ENCODE data around the gene NFYB.
"Not testable (repeated sequence)": the region's sequence is repeated elsewhere in the genome, so short reads cannot be mapped to it uniquely, and the experiment has no call there.

The NFYB gene

DNA sequence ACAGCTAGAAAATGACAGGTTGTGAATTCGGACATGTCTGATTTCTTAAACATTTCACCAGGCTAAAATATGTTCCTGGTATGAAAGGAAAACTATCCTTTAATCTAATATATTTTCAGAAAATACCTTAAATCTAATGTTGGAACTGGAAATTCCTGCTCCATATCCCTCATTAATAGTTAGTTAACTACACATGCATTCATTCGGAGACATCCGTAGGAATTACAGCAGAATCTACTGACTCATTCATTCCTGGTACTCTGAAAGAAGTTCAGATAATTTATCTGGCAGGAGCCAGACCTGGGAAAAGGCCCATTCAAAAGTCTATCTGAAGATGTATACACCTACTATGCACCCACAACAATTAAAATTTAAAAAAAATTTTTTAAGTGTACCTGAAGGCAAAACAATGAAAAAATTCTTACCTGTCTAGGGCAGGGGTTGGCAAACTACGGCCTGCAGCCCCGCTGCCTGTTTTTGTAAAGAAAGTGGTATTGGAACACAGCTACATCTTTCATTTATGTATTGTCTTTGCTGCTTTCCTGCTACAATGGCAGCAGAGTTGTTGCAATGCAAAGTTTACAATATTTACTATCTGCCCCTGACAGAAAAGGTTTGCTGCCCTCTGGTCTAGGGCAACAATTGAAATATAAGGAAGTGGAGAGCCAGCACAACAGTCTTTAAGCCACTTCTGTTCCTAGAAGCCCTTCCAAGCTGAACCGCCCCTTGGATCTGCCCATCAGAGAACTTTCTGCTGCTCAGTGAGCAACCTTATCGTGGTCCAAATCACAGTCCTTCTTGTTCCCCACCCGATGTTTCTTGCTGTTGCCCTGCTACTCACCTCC lies 17.9 kb upstream of the NFYB start:
- no peak for DNase-seq

DNA sequence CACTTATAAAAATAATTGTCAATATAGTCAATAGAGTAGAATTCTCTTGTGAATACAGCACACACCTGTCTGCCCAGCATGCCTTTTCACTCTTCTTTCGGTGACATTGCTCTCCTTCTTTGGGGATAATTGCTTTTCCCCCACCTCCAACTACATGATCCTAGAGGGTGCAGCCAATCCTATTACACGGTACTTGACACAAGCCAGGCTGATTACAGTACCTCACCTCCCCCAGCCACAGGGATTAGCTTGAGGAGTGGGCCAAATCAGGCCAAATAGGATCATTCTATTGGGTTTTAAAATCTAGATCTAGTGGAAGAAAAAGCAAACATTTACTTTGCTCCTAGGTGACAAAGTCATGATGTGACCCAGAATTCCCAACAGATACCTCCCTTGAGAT lies 16.8 kb upstream of the NFYB start:
- no peak for DNase-seq

DNA sequence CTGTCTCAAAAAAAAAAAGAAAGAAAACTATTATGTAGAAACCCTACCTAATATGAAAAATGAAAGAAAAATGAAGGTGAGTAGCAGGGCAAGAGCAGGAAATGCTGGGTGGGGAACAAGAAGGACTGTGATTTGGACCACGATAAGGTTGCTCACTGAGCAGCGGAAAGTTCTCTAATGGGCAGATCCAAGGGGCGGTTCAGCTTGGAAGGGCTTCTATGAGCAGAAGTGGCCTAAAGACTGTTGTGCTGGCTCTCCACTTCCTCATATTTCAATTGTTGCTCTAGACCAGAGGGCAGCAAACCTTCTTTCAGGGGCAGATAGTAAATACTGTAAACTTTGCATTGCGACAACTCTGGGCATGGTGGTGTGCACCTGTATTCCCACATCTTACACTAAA lies 16.3 kb upstream of the NFYB start:
- DNase-seq: no peak

DNA sequence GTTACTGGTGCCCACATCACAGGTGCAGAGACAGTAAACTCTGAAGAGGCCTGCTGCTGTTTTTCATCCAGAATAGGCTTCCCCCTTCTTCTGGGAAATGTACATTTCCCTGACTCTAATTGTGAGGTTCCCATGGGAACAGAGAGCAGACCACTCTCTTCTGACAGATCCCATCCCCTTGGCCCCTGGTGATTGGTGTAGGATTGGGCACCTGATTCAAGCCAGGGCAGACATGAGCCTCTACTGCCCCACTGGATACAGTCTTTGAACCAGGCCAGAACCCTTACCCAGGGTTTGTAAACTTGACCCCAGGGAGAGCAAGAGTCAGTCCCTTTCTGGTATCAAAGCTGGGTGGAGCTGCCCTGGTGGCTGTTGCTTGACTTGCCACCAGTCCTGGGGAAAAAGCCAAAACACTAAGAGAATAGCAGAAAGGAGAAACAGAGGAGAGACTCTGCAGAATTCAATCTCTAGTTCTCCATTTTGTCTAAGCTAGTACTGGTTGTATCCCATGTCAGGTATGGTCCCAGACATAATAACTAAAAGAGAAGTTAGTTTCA lies 14.8 kb upstream of the NFYB start:
- DNase-seq: no peak

GRCh38 chr12:104150416-104150815 lies 12.4 kb upstream of the NFYB start:
- no peak for DNase-seq

GRCh38 chr12:104147346-104147745 lies 9.3 kb upstream of the NFYB start:
- DNase-seq: no peak

- DNase-seq: no peak
These were observed 5.9 kb upstream of the NFYB start for GRCh38 chr12:104143918-104144317.

DNA sequence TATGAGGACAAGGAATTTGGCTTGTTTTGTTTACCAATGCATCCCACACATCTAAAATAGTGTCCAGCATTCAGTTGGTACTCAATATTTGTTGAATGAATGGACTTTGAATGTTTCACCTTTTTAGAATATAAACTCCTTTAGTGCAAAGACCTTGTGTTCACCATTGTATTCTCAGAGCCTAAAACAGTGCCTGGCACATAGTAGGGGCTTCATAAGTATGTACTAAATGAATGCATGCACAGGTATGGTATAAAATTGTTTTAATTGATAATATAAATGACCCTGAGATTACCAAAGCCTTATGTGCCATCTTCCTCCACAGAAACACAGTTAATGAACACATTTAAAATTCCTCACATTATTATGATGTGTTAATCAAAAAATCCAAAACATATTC lies 5.0 kb upstream of the NFYB start:
- DNase-seq: no peak

DNA sequence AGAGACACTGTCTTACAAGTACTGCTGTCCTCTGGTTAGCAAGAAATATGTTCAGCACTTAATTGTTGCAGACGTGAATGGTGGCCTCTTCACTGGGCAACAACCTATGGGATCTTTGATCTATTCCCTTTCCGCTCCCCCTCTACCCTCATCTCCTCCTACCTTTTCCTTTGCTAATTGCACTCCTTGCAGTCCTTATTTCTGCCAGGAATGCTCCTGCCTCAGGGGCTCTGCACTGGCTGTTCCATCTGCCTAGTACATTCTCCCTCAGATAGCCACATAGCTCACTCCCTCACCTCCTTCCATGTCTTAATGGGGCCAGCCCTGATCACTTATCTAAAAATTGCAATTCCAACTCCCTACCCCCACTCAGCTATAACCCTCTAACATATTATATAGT lies 4.5 kb upstream of the NFYB start:
- DNase-seq: no peak

GRCh38 chr12:104138797-104139152 lies 765 bp upstream of the NFYB start:
- DNase-seq: no peak

DNA sequence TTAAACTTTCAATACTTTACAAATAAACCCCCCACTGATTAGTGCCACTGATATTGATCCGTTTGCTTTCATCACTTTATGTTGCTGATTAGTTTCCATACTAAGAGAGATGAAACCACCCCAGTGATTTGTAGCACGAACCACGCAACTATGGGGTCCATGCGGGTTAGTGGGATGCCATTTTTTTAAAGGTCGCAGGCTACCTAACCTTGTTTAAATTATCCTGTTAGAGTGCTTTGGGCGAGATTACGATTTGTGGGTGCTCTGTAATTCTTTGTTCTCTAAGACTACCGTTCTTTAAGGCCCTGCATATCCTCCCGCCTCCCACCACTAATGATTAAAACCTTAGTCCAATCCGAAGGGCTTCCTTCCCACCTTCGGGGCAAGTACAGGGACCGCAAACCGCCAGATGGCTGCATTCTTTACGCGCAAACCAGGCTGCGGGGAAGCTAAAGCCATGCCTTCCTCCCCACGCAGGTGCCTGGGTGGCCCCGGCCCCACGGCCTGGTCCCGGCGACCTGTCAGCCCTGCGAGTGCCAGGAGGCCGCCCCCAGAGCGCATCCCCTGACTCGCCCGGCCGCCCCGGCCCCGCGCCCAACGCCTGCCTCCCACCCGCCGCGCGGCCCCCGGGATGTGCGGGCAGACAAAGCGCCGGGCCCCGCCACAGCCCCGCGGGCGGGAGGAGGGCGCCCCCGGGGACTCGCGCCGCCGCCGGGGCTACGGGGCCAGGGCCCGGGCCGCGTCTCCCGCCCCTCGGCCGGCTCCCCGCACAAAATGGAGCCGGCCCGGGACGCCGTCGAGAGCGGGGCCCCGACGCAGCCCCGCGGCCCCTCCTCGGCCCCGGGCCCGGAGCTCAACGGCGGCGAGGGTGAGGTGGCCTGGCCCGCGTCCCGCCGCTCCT lies 759 bp downstream of the NFYB start:
- peak; percentile 58 for DNase-seq

- DNase-seq: no peak
These were observed 1.4 kb downstream of the NFYB start for GRCh38 chr12:104136577-104136976.

DNA sequence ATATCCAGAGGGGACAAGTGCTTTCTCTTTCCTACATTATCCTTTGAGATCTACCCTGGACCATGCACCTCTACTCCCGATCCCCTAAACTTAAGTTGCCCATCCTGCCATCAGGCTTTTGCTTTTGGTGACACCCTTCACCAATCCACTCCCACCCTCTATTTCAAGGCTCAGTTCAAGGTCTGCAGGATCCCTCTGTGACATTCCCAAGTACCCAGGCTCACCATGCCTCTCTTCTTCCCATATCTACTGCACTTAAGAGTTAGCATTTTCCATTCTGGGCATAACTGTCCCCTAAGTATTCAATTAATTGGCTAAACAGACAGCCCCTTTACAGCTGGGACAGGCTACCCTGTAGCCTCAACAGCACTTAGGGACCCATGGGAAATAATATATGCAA lies 3.1 kb downstream of the NFYB start:
- DNase-seq: no peak

DNA sequence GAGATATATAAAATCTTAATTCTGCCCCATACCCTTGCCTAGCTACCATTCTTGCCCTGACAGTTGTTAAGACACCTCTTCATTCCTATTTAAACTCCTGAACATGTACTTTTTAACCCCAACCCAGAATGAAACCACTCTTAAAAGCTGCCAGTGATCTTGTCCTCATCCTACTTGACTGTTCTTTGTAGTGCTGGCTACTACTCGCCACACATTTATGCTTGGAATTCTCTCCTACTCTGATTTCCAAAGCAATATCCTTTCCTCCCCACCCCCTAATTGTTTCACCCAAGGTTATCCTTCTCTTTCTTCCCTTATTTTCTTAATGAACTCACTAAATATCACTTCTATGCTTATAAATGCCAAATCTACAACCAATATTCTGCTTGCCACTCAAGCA lies 4.1 kb downstream of the NFYB start:
- no peak for DNase-seq

- no peak for DNase-seq
These were observed 4.7 kb downstream of the NFYB start for GRCh38 chr12:104133321-104133720.

- DNase-seq: no peak
These were observed 5.6 kb downstream of the NFYB start for GRCh38 chr12:104132351-104132956.

DNA sequence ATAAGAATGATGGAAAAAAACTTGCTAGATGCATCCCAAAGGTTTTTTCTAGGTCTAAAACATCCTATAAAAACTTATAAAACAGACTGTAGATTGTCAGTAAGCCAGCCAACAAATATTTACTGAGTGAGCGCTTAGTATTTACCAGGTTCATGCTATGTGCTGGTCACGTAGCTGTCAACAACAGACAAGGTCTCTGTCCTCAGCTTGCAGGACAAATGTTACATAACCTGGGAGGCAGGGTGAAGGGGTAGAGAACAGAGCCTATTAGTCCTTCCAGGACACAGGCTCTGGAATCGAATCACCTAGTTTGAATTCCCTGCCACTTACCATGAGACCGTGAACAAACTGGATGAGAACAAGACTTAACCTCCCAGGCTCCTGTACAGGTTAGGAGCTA lies 6.4 kb downstream of the NFYB start:
- DNase-seq: no peak

- no peak for DNase-seq
These were observed 7.2 kb downstream of the NFYB start for GRCh38 chr12:104130760-104131159.

GRCh38 chr12:104126548-104126947 lies 11.5 kb downstream of the NFYB start:
- no peak for DNase-seq

- no peak for DNase-seq
These were observed 15.7 kb downstream of the NFYB start for GRCh38 chr12:104122298-104122697.

GRCh38 chr12:104121001-104121400 lies 17.0 kb downstream of the NFYB start:
- DNase-seq: no peak

- DNase-seq: no peak
These were observed 22.4 kb downstream of the NFYB start for GRCh38 chr12:104115587-104115975.

DNA sequence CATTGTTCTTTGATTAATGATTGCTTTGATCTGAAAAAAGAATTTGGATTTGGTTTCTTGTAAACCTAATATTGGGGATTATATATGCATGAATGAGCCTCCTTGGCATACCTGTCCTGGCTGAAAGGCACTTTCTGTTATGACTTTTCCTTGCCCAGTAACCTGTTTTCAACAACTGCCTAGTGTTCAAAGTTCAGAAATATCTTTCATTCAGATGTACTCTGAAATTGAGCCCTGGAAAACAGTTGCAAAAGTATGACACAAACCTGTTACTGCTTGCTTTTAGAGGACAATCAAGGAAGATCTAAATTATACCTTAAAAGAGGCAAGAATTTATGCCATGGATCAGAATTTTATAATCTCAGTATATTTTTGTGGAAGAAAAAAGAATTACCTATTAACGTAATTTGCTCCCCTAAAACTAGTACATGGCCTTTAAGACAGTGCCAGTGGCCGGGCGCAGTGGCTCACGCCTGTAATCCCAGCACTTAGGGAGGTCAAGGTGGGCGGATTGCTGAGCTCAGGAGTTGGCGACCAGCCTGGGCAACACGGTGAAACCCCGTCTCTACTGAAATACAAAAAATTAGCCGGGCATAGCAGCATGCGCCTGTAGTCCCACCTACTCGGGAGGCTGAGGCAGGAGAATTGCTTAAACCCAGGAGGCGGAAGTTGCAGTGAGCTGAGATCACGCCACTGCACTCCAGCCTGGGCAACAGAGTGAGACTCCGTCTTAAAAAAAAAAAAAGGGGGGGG lies 23.0 kb downstream of the NFYB start:
- DNase-seq: not testable (repeated sequence)

Data from activated CD4-positive, alpha-beta T cell treated with anti-CD3 and anti-CD28 coated beads, Interleukin-10, Interleukin-2, amounts not matched to agents 100 ng/mL and 50 ng/mL, durations not matched to agents 16 hours and 8 hours (primary cell).